M059J (cell line): ENCODE results near the gene SUCLG2. TPM values are rescaled to one million over a fixed set of nuclear protein-coding genes. Genes with fewer than 3 reads are reported as not detected.

Experiments
- DNase-seq: peaks from one replicate; pipeline ENCODE4 v3.0.0-alpha.2; 2012; ENCODE audit warnings: low read depth
- total RNA-seq: library from RNA; depleted of rRNA; stranded (reverse); fragments of >200 nt; shearing (Covaris generic); gene quantifications from 2 replicates; pipeline ENCODE4 v1.2.3, GENCODE V29; 2014

SUCLG2 gene
- total RNA-seq, 1 experiment from 2014 or later = 28.7 TPM

DNA sequence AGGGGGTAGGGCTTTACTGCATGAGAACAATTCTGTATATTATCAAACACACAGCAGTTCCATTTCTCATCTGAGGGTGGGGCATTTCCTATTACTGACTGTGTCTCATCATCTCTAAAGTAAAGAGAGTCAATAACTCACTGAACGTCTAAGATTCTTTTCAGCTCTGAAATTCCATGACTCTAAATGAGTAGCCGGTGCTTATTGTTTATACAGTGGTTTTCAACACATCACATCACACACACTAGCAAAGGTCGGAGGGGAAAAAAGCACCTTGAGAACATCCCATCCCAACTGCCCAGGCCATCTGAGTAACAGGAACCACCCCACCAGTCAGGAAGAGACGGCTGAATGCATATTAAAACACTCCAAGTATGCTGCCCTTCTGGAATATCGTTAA, 196.0 kb downstream of the SUCLG2 start:
- no peak for DNase-seq

DNA sequence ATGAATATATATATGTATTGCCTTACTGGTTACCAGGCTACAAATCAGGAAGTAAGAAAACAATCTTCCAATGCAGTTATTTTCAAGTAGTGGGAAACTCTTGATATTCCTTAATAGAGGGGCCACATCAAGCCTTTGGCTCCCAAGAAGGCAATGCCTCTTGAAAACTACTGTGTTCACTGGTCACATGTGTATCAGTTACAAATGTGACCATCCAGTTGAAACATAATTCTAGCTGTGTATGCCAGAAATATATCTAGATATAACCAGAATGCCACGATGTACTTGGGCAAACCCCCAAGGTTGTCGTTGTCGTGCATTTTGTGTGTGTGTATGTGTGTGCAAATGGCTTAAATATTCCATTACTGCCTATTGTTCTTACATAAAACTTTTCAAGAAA, 200.8 kb downstream of the SUCLG2 start:
- DNase-seq = no peak

DNA sequence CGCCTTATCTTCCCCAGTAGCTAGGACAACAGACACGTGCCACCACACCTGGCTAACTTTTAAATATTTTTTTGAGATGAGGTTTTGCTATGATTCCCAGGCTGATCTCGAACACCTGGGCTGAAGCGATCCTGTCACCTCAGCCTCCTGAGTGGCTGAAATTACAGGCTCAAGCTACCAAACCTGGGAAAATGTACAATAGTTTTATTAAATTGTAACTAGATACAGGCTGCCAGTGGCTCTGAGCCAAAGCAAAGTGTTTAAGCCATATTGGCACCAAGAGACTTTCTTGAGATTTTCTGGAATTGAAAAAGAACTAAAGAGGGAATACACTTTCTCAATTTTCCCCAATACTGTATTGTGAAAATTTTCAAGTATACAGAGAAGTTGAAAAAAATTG, 204.3 kb downstream of the SUCLG2 start:
- DNase-seq = no peak

DNA sequence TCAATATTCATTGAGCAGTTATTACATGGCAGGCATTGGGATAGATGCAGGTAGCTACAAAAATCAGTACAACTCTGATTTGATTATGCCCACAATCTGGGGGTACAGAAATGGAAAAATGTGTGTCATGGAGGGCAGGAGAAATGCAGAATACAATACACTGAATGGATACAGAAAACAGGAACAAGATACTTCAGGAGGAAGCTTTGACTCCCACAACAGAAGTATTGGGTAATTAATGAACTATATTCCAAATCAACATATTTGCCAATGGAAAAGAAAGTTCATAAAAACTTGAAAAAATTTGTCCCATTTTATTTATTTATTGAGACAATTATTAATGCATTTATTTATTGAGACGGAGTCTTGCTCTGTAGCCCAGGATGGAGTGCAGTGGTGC, 207.0 kb downstream of the SUCLG2 start:
- DNase-seq = no peak

DNA sequence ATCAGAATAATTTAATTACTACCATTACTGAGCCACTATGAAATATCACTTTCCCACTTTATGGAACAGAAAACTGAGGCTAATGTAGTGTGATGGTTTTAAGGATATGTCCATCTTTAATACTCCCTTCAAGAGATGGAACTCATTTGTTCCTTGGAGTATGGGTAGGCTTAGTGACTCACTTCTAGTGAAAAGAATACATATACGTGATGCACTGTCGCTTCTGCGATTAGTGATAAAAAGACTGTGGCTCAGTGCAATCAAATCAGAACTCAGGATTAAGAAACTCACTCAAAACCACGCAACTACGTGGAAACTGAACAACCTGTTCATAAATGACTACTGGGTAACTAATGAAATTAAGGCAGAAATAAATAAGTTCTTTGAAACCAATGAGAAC, 216.6 kb downstream of the SUCLG2 start:
- no peak for DNase-seq

DNA sequence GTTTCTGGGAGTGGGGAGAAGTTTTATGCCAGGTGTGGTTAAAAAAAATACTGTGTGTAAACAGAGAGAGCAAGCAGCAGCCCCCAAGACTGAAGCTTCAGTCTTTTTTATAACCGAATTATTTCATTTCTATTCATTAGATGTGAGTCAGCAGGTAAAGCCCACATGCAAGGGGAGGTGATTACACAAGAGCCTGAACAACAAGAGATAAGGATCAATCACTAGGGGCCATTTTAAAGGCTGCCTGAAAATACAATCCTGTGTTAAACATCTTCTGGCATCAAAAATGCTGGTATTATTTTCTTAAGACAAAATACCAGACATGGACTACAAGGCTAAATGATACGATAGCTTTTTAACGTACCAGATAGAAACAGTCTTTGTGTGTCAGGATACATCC, 217.3 kb downstream of the SUCLG2 start:
- DNase-seq = peak; percentile 43

DNA sequence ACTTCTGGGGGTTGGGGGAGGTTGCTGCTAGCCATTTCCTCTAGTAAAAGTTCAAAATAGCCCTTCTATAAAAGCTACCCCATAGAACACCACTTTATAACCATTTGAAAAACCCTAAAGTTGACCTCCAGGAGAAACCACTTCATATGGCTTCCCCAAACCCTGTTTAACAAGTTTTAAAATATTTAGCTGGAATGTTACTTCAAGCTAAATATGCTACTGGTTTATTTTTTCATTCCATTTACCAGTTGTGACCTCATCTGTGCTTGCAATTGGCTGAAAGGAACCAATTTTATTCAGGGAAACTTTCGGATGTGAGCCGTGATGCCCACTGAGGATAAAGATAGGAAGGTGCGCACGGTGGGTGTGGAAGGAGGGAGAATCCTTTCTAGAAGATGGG, 221.3 kb downstream of the SUCLG2 start:
- DNase-seq = no peak

DNA sequence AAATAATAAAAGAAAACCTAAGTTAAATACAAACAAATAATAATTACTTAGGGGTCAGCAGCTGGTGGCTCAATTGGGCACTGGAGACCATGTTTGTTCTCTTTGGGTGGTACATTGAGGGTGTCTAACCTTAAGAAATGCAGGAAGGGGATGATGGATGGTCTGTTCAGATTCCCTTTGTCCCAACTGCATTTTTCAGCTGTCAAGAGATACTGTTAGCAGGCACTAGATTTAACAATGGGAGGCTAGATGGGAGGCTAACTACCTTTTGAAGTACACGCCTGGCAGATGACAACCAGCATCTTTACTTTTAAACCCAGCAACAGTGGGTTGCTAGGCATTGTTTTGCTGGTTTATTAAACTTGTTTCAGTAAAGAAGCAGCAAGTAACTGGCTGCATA, 222.5 kb downstream of the SUCLG2 start:
- no peak for DNase-seq

DNA sequence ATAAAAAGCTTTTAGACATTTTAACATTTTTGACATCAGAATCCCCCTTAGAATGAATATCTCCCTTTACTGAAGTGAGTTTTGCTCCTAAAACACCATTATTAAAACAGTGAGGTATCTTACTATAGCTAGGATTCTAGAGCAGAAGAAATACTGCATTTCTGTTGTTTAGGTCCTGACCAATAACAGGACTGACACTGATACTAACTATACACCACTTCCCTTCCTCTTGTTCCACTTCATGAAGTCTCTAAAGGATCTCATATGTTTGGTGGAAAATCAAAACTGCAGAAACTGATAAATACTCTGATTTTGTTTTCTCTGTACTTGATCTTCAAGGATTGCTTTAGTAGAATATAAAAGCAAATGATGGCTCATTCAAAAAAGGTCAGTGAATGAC, 230.7 kb downstream of the SUCLG2 start:
- DNase-seq = no peak

DNA sequence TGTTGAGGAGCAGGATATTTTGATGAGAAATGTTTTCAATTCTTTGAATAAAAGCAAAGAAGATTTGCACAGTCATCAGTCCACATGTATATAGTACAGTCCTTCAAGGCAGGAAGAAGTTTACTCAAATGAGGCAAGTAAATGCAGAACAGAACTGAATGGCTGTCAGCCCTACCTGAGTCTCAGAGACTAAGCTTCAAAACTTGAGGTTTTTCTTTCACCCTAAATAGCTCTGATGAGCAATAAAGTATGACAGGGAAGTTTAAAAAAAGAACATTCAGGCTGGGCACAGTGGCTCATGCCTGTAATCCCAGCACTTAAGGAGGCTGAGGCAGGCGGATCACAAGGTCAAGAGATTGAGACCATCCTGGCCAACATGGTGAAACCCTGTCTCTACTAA, 232.5 kb downstream of the SUCLG2 start:
- no peak for DNase-seq

DNA sequence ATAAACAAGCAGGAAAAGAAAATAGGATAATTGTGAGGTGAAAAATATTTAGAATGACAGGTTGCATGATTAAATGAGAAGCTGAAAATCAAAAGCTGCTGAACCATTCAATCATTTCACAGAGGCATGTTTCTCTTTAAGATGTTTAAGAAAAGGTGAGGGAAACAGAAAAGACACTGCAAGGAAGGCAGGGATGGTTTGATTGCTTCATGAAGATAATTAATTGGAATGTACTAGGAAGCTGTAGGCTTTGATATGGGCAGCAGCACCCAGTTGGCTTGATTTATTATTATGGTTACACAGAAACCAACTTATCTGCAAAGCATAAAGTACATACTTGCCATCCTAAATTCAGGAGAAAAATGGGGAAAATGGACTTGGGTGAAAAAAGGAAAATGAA, 234.6 kb downstream of the SUCLG2 start:
- DNase-seq = no peak

DNA sequence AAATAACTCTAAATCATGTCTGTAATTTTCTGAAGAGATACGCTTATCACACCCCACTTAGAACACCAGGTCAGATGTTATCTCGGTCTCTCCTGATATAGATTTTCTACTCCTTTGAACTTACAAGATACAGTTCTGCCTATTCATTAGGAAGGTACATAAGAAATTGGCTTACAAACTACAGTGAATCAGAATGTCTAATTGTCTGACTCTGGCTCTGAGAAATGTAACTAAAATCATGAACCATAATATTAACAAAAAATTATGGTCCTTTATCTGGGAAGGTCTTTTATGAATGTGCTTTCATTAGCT, 235.2 kb downstream of the SUCLG2 start:
- DNase-seq = no peak

DNA sequence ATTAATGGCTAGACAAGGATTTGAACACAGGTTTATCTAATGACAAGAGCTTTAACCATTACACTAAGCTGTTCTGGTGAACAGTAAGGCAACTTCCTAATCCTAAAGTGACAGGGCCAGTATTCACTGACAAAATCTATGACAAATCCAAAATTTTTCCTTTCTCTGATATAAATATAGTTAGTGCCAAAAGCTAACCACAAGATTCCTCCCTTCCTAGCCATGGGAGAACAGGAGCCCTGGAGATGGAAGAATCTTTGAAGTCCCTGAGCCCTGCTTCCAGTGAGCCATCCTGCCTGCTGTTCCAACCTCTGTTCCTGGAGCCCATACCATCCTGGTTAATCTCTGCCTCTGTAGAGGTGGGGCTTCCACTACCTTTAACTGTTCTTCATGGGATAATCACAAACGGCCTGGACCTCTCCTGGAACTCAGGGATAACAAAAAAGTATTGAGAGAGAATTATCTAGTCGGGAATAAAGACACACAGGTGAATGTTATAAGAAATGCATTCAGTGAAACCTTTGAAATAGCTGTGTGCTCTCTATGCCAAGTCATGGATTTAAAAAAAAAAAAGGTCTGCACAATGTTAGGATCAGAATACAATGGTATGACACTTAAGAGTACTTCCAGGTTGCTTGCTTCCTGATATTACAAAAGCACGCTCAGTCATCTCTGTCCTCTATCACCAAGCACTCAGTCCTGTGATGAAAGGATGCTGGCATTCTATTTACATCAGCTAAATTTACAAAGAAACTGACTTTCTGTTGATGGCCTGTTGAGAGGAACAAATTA, 235.8 kb downstream of the SUCLG2 start:
- DNase-seq = peak; percentile 2

DNA sequence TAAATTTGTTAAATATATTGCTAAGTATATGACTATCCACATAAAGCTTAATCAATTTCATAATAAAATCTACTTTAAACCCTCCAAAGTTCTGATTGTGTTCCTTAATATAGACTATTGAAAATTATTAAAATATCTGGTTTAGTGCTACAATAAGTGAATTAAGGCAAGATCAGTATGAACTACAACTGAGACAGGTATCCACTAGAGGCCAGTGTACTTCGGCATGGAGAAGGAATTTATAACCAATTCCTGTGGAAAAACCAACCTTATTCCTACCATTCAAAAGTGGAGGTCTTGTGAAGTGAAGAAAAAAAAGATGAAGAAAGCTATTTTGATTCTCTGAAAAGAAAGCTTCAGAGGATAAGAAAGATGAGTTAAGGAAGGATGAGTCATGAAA, 237.7 kb downstream of the SUCLG2 start:
- no peak for DNase-seq

DNA sequence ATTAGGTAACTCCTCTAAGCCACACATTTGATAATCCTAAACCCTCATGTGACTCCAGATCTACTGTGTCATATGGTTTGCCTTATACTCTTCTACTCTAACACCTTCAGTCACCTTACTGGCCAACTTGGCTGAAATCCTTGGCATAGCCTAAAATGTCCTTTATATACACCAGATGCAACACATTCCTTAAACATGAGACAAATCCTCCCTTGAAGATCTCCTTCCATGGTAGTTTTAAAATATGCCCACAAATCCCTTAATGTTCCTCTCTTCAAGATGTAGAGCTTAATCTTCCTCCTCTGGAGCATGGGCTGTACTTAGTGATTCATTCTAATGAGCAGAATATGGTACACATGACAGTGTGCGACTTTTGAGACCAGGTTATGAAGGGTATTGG, 238.9 kb downstream of the SUCLG2 start:
- peak; percentile 0 for DNase-seq

DNA sequence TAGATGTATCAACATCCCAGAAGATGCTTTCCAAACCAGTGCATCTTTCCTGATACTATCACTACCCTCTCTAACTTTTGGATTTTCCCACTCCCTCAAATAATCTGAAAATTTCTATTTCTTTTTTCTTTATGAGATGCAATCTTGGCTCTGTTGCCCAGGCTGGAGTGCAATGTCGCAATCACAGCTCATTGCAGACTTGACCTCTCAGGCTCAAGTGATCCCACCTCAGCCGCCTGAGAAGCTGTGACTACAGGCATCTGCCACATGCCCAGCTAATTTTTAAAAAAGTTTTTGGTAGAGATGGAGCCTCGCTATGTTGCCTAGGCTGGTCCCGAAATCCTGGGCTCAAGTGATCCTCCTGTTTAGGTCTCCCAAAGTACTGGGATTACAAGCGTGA, 239.7 kb downstream of the SUCLG2 start:
- DNase-seq = no peak

DNA sequence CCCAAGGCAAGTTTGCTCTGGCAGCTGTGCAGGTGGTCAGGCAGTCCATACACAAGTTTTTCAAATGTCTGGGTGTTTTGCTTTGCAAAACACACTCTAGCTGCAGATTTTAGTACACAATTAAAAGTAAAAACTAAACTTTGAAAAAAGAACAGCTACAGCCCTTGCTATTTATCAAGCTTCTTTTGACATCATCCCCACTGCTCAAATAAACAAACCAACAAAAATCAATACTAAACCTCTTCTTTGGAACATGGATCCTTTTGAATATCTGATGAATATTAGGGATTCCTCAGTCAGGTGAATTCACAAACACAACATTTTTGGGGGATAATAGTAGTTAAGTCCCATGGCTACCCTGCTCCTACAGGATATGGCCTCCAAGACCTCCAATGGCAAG, 249.2 kb downstream of the SUCLG2 start:
- DNase-seq = no peak

DNA sequence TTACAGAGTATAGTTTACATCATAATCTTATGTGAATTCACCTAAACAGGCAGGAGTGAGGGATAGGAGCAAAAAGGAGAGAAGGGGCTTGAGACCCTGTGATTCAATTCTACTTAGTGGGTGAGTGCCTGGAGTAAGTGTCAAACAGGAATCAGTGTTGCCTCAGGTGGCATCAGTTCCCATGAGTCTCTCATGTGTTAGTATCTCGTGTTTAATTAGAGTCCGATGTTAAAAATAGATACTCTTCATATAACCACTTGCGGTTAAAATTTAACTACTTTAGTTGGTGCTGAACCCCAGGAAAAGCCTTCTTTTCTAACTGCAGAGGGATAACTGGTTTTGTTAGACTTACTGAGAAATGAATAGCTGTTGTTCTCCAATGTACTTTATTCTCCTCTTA, 251.5 kb downstream of the SUCLG2 start:
- no peak for DNase-seq

DNA sequence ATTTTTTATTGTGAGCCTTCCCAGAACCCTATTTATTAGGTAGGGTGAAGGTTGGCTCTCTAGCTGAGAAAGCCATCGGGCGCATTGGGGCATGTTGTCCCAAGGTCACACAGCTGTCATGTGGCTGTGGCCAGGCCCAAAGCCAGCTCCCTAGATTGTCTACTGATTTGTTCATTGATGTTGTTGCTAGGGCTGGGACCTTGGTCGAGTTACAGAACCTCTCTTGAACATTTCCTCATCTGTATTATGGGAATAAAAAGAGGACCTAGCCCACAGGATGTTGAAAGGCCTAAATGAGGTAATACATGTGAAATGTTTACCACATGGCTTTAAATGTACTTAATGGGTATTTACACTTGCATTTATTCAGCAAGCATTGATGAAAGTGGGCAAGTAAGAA, 252.5 kb downstream of the SUCLG2 start:
- no peak for DNase-seq

DNA sequence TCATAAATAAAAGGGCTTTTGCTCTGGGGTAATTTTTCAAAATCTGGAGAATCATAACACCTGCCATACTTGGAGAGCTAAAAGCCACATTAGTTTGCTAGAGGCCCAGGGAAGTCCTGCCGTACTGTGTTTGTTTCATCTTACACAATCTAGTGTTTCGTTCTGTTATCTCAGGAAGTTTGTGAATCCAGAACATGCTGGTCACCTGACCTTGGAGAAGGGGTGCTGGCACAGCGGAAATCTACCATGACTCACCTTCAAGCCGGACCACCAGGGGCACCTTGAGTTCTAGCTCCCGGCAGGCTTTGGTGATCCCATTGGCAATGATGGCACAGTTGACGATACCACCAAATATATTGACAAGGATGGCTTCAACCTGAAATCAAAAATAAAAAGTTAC, 253.9 kb downstream of the SUCLG2 start:
- no peak for DNase-seq

DNA sequence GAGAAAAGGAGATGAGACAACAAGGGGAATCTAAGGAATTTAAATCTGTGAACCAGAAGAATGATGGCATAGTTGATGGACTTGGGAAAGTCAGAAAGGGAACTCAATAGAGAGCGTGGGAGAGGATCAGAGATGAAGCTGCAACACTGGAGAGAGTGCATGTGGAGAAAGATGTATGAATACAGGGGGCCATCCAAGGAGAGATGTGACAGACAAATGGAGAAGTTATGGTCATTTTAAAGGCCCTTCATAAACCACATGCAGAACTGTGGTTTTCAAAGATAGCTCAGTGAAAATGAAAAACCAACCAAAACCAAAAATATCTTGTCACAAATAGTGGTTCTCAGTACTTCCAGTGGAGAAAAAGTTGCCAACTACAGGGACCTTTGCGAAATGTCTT, 265.2 kb downstream of the SUCLG2 start:
- DNase-seq = no peak

DNA sequence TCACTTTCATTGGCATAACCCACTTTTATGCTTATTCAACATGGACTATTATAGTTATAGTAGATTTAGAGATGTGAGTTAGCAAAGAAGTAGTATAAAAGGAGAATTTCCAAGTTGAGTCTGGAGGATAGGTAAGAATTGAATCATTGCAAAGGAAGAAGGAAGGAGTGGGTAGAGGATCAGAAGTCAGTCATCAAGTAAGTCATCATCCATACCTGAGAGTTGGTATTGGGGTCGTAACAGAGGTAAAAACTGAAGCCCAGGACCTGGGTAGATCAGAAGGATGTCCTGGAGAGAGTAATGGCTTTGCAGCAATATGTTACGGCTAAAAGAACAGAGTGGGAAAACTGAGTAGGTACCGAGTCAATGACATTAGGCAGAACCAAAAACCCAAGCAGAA, 265.7 kb downstream of the SUCLG2 start:
- no peak for DNase-seq

DNA sequence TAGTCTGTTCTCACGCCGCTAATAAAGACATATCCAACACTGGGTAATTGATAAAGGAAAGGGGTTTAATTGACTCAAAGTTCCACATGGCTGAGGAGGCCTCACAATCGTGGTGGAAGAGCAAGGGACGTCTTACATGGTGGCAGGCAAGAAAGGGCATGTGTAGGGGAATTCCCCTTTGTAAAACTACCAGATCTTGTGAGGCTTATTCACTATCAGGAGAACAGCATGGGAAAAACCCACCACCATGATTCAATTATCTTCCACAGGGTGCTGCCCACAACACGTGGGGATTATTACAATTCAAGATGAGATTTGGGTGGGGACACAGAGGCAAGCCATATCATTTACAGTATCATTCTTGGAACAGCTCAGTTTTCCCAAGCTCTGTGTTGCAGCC, 268.0 kb downstream of the SUCLG2 start:
- no peak for DNase-seq

DNA sequence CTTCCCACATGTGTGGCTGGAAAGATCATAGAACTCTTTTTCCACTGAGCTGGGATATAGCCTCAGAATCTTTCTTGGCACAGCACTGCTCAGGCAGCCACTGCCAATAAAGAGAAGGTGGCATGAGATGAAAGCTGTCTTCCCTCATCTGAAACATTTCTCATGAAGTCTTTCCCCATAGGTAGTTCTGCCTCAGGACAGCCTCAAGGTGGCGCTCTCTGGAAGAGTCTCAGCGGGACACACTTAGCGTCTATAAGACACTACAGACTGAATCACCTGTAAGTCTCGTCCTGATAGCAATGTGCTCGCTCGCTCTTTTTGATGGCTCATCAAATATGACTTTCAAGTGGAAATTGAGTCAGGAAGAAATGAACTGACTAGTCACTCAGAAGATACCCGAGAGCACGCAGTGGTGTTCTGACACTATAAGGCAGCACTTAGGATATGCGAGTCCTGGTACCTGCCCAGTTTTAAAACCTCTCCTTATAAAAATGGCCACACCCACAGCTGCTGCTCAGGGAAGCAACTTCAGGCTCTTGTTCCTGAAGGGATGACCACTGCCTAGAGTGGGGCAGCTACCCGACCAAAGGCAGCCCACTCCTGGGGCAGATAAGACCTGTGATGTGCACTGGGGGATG, 269.5 kb downstream of the SUCLG2 start:
- DNase-seq = peak; percentile 26
